Activated naive CD4-positive, alpha-beta T cell (primary cell): ENCODE results near the gene SYNE3.

Source experiments
- DNase-seq, 4 experiments: peaks; one replicate each; lab custom pipeline; 2025; lab: John Stamatoyannopoulos, UW

The SYNE3 gene

GRCh38 chr14:95474941-95475340 is 41.5 kb downstream of the SYNE3 start:
- DNase-seq, result no peak

- DNase-seq, result no peak
Measured at GRCh38 chr14:95474486-95474885, 42.0 kb downstream of the SYNE3 start.

GRCh38 chr14:95472819-95473251 is 43.6 kb downstream of the SYNE3 start:
- DNase-seq, result no peak

GRCh38 chr14:95471476-95471875 is 45.0 kb downstream of the SYNE3 start:
- no peak for DNase-seq

GRCh38 chr14:95471016-95471415 is 45.4 kb downstream of the SYNE3 start:
- no peak for DNase-seq

- DNase-seq, result no peak
Measured at GRCh38 chr14:95469134-95469481, 47.3 kb downstream of the SYNE3 start.

GRCh38 chr14:95468448-95469133 is 47.9 kb downstream of the SYNE3 start:
- no peak for DNase-seq

- DNase-seq, result no peak
Measured at GRCh38 chr14:95467657-95468056, 48.8 kb downstream of the SYNE3 start.

- DNase-seq, result no peak
Measured at GRCh38 chr14:95467232-95467631, 49.2 kb downstream of the SYNE3 start.
